ENCODE measurements around the gene ARSB.
"Not testable (repeated sequence)": the region's sequence is repeated elsewhere in the genome, so short reads cannot be mapped to it uniquely, and the experiment has no call there.

Gene ARSB

DNA sequence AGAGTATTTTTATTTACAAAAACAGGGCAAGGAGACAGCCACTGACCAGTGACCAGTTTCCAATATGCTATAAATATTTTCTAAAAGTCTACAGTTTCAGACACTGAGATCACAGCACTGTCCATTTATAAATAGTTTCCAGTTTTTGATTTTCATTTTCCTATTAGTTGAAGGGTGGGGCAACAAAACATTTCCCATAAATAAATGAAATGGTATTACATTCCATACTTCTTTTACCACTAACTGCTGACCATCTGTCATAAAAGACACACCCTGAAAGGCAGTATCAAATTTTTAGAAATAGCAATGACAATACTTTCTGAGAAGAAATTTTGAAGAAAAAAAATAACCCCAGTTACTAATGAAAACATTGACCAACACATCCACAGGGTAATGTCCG lies 126.7 kb downstream of the ARSB start:
- Histone ChIP-seq H3K9ac (ENCODE audit: low read depth, low read length, poor library complexity) (no peak overlapping the region), H2AFZ (ENCODE audit: low read length) (no peak overlapping the region), H3K4me2 (ENCODE audit: insufficient read depth, low read length, poor library complexity, severe bottlenecking) (no peak overlapping the region), H4K8ac (ENCODE audit: low read depth, low read length) (no peak overlapping the region), H3K4me1 (ENCODE audit: control insufficient read depth in 2 of 2, insufficient read depth in 1 of 2, low read depth in 1 of 2, low read length in 2 of 2) (no peaks in the 10 kb centered on the region), H3K14ac (ENCODE audit: low read length) (no peak overlapping the region), H3K4me3 (ENCODE audit: low read length in 2 of 2) (no peak overlapping the region), H2AK5ac (ENCODE audit: low read depth, low read length) (no peak overlapping the region), H3K9me3 (replicated peaks in 1 of 2; ENCODE audit: control insufficient read depth in 2 of 2, insufficient read depth in 1 of 2, low read depth in 1 of 2, low read length in 2 of 2) (peaks cover 8 to 16% of the 10 kb centered on the region in 2 donors), H3K27ac (replicated peaks; ENCODE audit: low read length) (no peak overlapping the region), H4K91ac (ENCODE audit: low read depth, low read length, poor library complexity) (no peak overlapping the region), H2BK120ac (ENCODE audit: low read depth, low read length) (no peak overlapping the region), H3K27me3 (ENCODE audit: control insufficient read depth in 3 of 3, insufficient read depth in 3 of 3, low read depth in 1 of 3, low read length in 3 of 3) (no peaks in the 10 kb centered on the region), H2BK5ac (ENCODE audit: low read length) (no peak overlapping the region), H3K23ac (ENCODE audit: low read depth, low read length, poor library complexity) (no peak overlapping the region), H3K36me3 (replicated peaks in 1 of 2; ENCODE audit: control insufficient read depth in 2 of 2, insufficient read depth in 2 of 2, low read length in 2 of 2) (no peaks in the 10 kb centered on the region), H3K18ac (ENCODE audit: low read length) (no peak overlapping the region), H3K79me1 (ENCODE audit: low read depth, low read length) (no peaks in the 10 kb centered on the region), H2BK12ac (ENCODE audit: low read length) (no peak overlapping the region), H3K4ac (ENCODE audit: low read length) (no peak overlapping the region), H2BK15ac (ENCODE audit: low read length) (no peak overlapping the region)
- DNase-seq (ENCODE audit: low spot score) = no peak
- WGBS, 2 donors (ENCODE audit: extremely low coverage in 2 of 2, insufficient read length in 2 of 2, insufficient replicate concordance in 1 of 2) = no CpG with 5 or more reads among the region's 1 CpG

DNA sequence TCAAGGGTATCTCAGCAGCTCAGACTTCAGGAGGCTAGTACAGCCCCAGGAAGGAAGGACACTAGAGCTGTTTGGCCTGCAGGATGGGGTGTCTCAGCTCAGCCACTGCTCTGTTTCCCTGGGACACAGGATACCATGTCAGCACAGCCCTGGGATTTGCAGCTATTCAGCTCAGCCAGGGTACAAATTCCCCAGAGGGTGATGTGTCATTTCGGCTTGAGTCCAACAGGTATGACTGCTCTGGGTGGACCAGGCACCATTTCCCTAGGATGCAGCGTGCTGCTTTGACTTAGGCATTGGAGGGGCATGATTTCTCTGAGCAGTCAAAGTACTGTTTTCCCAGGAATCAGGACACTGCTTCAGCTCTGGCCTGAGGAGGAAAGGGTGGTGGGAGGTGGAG lies 130.1 kb downstream of the ARSB start:
- Histone ChIP-seq H2AFZ (ENCODE audit: low read length) (no peak overlapping the region), H3K14ac (ENCODE audit: low read length) (no peak overlapping the region), H3K9ac (ENCODE audit: low read depth, low read length, poor library complexity) (no peak overlapping the region), H2BK120ac (ENCODE audit: low read depth, low read length) (no peak overlapping the region), H3K27me3 (ENCODE audit: control insufficient read depth in 3 of 3, insufficient read depth in 3 of 3, low read depth in 1 of 3, low read length in 3 of 3) (no peaks in the 10 kb centered on the region), H2BK5ac (ENCODE audit: low read length) (no peak overlapping the region), H2BK12ac (ENCODE audit: low read length) (no peak overlapping the region), H3K27ac (replicated peaks; ENCODE audit: low read length) (no peak overlapping the region), H3K4me1 (ENCODE audit: control insufficient read depth in 2 of 2, insufficient read depth in 1 of 2, low read depth in 1 of 2, low read length in 2 of 2) (no peaks in the 10 kb centered on the region), H3K4me2 (ENCODE audit: insufficient read depth, low read length, poor library complexity, severe bottlenecking) (no peak overlapping the region), H4K8ac (ENCODE audit: low read depth, low read length) (no peak overlapping the region), H3K18ac (ENCODE audit: low read length) (no peak overlapping the region), H2AK5ac (ENCODE audit: low read depth, low read length) (no peak overlapping the region), H3K36me3 (replicated peaks in 1 of 2; ENCODE audit: control insufficient read depth in 2 of 2, insufficient read depth in 2 of 2, low read length in 2 of 2) (no peaks in the 10 kb centered on the region), H3K23ac (ENCODE audit: low read depth, low read length, poor library complexity) (no peak overlapping the region), H4K91ac (ENCODE audit: low read depth, low read length, poor library complexity) (no peak overlapping the region), H3K79me1 (ENCODE audit: low read depth, low read length) (no peaks in the 10 kb centered on the region), H3K4me3 (ENCODE audit: low read length in 2 of 2) (peak overlapping the region in 1 of 2 donors; percentile 61), H3K4ac (ENCODE audit: low read length) (no peak overlapping the region), H3K9me3 (replicated peaks in 1 of 2; ENCODE audit: control insufficient read depth in 2 of 2, insufficient read depth in 1 of 2, low read depth in 1 of 2, low read length in 2 of 2) (peaks cover 8 to 16% of the 10 kb centered on the region in 2 donors), H2BK15ac (ENCODE audit: low read length) (no peak overlapping the region)
- DNase-seq (ENCODE audit: low spot score) = no peak
- no CpG with 5 or more reads among the region's 2 CpGs for WGBS, 2 donors (ENCODE audit: extremely low coverage in 2 of 2, insufficient read length in 2 of 2, insufficient replicate concordance in 1 of 2)

DNA sequence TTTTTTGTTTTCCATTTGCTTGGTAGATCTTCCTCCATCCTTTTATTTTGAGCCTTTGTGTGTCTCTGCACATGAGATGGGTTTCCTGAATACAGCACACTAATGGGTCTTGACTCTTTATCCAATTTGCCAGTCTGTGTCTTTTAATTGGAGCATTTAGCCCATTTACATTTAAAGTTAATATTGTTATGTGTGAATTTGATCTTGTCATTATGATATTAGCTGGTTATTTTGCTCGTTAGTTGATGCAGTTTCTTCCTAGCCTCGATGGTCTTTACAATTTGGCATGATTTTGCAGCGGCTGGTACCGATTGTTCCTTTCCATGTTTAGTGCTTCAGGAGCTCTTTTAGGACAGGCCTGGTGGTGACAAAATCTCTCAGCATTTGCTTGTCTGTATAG lies 133.2 kb downstream of the ARSB start:
- H3K18ac ChIP-seq (ENCODE audit: low read length); H3K4me1 ChIP-seq (ENCODE audit: control insufficient read depth in 2 of 2, insufficient read depth in 1 of 2, low read depth in 1 of 2, low read length in 2 of 2); DNase-seq (ENCODE audit: low spot score); H3K4me2 ChIP-seq (ENCODE audit: insufficient read depth, low read length, poor library complexity, severe bottlenecking); H2BK15ac ChIP-seq (ENCODE audit: low read length); H2BK120ac ChIP-seq (ENCODE audit: low read depth, low read length); H3K79me1 ChIP-seq (ENCODE audit: low read depth, low read length); H4K91ac ChIP-seq (ENCODE audit: low read depth, low read length, poor library complexity); H3K14ac ChIP-seq (ENCODE audit: low read length); H3K27me3 ChIP-seq (ENCODE audit: control insufficient read depth in 3 of 3, insufficient read depth in 3 of 3, low read depth in 1 of 3, low read length in 3 of 3); H2AK5ac ChIP-seq (ENCODE audit: low read depth, low read length); H3K4me3 ChIP-seq (ENCODE audit: low read length in 2 of 2); H3K36me3 ChIP-seq (replicated peaks in 1 of 2; ENCODE audit: control insufficient read depth in 2 of 2, insufficient read depth in 2 of 2, low read length in 2 of 2); H2BK12ac ChIP-seq (ENCODE audit: low read length); H2BK5ac ChIP-seq (ENCODE audit: low read length); H3K23ac ChIP-seq (ENCODE audit: low read depth, low read length, poor library complexity); H2AFZ ChIP-seq (ENCODE audit: low read length); H3K4ac ChIP-seq (ENCODE audit: low read length); H3K27ac ChIP-seq (replicated peaks; ENCODE audit: low read length); H3K9ac ChIP-seq (ENCODE audit: low read depth, low read length, poor library complexity); H4K8ac ChIP-seq (ENCODE audit: low read depth, low read length): not testable (repeated sequence)
- H3K9me3 ChIP-seq (replicated peaks in 1 of 2; ENCODE audit: control insufficient read depth in 2 of 2, insufficient read depth in 1 of 2, low read depth in 1 of 2, low read length in 2 of 2) = peaks cover 8 to 16% of the 10 kb centered on the region in 2 donors
- no CpG with 5 or more reads among the region's 4 CpGs for WGBS, 2 donors (ENCODE audit: extremely low coverage in 2 of 2, insufficient read length in 2 of 2, insufficient replicate concordance in 1 of 2)

DNA sequence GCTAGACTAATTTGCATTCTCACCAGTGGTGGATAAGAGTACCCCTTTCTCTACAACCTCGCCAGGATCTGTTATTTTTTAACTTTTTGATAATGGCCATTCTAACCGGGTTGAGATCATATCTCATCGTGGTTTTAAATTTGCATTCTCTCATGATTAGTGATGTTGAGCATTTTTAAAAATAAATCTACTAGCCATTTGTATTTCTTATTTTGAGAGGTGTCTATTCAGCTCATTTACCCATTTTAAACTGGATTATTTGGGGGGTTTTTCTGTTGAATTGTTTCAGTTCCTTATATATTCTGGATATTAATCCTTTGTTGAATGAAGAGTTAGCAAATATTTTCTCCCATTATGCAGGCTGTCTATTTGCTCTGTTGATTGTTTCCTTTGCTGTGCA lies 139.6 kb downstream of the ARSB start:
- no peaks in the 10 kb centered on the region for H3K36me3 ChIP-seq (replicated peaks in 1 of 2; ENCODE audit: control insufficient read depth in 2 of 2, insufficient read depth in 2 of 2, low read length in 2 of 2)
- H4K8ac ChIP-seq (ENCODE audit: low read depth, low read length) = no peak overlapping the region
- H3K18ac ChIP-seq (ENCODE audit: low read length) = no peak overlapping the region
- H3K23ac ChIP-seq (ENCODE audit: low read depth, low read length, poor library complexity) = no peak overlapping the region
- H3K4me1 ChIP-seq (ENCODE audit: control insufficient read depth in 2 of 2, insufficient read depth in 1 of 2, low read depth in 1 of 2, low read length in 2 of 2) = no peaks in the 10 kb centered on the region
- no peaks in the 10 kb centered on the region for H3K79me1 ChIP-seq (ENCODE audit: low read depth, low read length)
- no peak overlapping the region for H3K14ac ChIP-seq (ENCODE audit: low read length)
- H2BK12ac ChIP-seq (ENCODE audit: low read length) = no peak overlapping the region
- no peak overlapping the region for H3K4ac ChIP-seq (ENCODE audit: low read length)
- H3K27ac ChIP-seq (replicated peaks; ENCODE audit: low read length) = no peak overlapping the region
- WGBS, 2 donors (ENCODE audit: extremely low coverage in 2 of 2, insufficient read length in 2 of 2, insufficient replicate concordance in 1 of 2) = no CpG with 5 or more reads among the region's 3 CpGs
- no peak overlapping the region for H4K91ac ChIP-seq (ENCODE audit: low read depth, low read length, poor library complexity)
- H3K27me3 ChIP-seq (ENCODE audit: control insufficient read depth in 3 of 3, insufficient read depth in 3 of 3, low read depth in 1 of 3, low read length in 3 of 3) = no peaks in the 10 kb centered on the region
- H3K9ac ChIP-seq (ENCODE audit: low read depth, low read length, poor library complexity) = no peak overlapping the region
- no peaks in the 10 kb centered on the region for H3K9me3 ChIP-seq (replicated peaks in 1 of 2; ENCODE audit: control insufficient read depth in 2 of 2, insufficient read depth in 1 of 2, low read depth in 1 of 2, low read length in 2 of 2)
- H3K4me2 ChIP-seq (ENCODE audit: insufficient read depth, low read length, poor library complexity, severe bottlenecking) = no peak overlapping the region
- no peak overlapping the region for H2BK120ac ChIP-seq (ENCODE audit: low read depth, low read length)
- no peak for DNase-seq (ENCODE audit: low spot score)
- no peak overlapping the region for H2AK5ac ChIP-seq (ENCODE audit: low read depth, low read length)
- H2BK15ac ChIP-seq (ENCODE audit: low read length) = no peak overlapping the region
- no peak overlapping the region for H3K4me3 ChIP-seq (ENCODE audit: low read length in 2 of 2)
- H2BK5ac ChIP-seq (ENCODE audit: low read length) = no peak overlapping the region
- no peak overlapping the region for H2AFZ ChIP-seq (ENCODE audit: low read length)
